Suppressor macrophage treated with lipopolysaccharide for 4 hours (primary cell): ENCODE data around the gene DET1.
"Not testable (repeated sequence)": the region's sequence is repeated elsewhere in the genome, so short reads cannot be mapped to it uniquely, and the experiment has no call there.

Source experiments
- DNase-seq: peaks from one replicate; pipeline ENCODE4 v3.0.0-alpha.2; 2020

The DET1 gene

DNA sequence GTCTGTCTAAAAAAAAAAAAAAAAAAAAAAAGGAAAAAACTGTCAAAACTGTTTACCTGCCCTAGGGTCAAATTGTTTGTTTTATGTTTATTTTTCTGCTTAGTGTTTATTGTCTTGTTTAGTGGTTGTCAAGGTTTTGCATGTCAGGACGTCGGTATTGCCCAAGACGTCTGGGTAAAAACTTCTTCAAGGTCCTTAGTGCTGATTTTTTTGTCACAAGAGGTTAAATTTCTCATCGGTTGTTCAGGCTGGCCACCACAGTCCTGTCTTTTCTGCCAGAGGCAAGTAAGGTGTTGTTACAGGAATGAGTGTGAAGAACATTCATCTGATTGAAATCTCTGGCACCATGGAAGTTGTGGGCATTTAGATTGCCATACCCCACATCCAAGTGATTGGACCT is 7.0 kb downstream of the DET1 start:
- no peak for DNase-seq

- DNase-seq = no peak
Observed at GRCh38 chr15:88538972-88539371, 7.5 kb downstream of the DET1 start.

GRCh38 chr15:88537591-88538317 is 8.7 kb downstream of the DET1 start:
- no peak for DNase-seq

DNA sequence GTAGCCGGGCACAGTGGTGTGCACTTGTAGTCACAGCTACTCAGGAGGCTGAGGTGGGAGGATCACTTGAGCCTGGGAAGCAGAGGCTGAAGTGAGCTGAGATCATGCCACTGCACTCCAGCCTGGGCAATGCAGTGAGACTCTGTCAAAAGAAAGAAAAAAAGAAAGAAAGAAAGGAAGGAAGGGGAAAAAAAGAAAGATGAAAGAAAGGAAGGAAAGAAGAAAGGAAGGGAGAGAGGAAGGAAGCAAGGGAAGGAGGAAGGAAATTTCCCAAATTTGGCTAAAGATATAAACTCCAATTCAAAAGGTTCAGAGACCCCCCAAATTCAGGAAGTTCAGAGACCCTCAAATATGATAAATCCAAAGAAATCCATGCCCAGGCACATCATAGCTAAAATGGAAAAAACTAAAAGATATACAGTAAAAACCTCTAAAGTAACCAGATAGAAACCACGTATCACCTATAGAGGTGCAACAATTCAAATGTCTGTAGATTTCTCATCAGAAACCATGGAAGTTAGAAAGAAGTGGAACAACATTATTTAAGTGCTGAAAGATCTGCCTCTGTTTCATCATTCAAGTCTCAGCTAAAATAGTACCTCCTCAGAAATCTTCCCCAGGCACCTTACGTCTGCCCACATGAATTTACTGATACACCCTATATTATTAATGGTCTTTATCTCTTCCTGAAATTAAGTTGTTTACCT is 10.7 kb downstream of the DET1 start:
- DNase-seq = no peak

GRCh38 chr15:88535100-88535499 is 11.4 kb downstream of the DET1 start:
- DNase-seq = no peak

DNA sequence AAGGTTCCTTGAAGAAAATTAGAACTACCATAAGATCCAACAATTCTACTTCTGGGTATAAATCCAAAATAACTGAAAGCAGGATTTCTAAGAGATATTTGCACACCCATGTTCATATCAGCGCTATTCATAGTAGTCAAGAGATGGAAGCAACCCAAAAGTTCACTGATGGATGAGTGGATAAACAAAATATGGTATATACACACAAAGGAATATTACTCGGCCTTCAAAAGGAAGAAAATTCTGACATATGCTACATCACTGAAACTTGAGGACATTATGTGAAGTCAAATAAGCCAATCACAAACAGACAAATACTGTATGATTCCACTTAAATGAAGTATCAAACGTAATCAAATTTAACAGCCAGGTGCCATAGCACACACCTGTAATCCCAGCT is 13.1 kb downstream of the DET1 start:
- no peak for DNase-seq

GRCh38 chr15:88529021-88529630 is 17.4 kb downstream of the DET1 start:
- DNase-seq = peak; percentile 30

DNA sequence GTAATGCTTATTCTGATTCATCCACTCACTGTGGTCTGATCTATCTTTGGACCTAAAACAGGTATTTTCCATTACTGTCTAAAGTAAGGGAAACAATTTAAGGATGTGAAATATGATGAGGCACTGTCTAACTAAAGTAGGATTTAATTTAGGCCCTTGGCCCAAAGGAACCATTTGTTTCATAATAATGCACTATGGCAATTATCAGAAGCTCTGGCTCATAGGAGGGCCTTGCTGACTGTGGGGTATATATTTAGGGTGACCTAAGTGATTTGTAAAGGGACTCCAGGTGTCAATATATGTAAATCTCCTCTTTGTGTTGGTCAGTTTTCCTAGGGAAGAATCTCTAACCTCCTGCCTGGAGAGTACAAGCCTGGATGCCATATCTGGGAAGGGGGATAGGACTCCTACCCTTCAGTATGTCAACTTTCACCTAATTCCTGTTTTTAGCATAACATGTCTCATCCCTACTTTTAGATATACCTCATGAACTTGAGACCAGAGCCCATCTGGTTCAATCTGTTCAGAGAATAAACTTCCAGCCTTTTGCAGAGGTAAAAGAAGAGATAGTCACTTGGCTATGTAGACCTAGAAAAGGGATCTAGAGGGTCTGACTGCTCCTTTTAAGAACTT is 20.1 kb downstream of the DET1 start:
- no peak for DNase-seq

DNA sequence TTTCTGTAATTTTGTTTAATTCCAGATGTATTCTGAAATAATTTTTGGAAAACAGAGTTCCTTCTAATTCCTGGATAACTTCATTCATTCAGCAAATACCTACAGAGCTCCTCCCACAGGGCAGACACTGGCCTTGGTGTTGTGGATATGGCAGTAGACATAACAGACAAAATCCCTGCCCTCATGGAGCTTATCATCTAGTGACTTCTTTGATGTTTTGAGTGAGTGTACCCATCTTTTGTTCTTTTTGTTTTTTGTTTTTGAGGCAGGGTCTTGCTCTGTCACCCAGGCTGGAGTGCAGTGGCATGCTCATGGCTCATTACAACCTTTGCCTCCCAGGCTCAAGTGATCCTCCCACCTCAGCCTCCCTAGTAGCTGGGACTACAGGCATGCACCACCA is 21.1 kb downstream of the DET1 start:
- DNase-seq = no peak

DNA sequence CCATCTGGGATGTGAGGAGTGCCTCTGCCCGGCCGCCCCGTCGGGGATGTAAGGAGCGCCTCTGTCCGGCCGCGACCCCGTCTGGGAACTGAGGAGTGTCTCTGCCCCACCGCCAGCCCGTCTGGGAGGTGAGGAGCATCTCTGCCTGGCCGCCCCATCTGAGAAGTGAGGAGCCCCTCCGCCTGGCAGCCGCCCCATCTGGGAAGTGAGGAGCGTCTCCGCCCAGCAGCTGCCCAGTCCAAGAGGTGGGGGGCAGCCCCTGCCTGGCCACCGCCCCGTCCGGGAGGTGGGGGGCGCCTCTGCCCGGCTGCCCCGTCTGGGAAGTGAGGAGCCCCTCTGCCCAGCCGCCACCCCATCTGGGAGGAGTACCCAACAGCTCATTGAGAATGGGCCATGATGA is 22.4 kb downstream of the DET1 start:
- DNase-seq = not testable (repeated sequence)

- no peak for DNase-seq
Observed at GRCh38 chr15:88518903-88519302, 27.6 kb downstream of the DET1 start.

DNA sequence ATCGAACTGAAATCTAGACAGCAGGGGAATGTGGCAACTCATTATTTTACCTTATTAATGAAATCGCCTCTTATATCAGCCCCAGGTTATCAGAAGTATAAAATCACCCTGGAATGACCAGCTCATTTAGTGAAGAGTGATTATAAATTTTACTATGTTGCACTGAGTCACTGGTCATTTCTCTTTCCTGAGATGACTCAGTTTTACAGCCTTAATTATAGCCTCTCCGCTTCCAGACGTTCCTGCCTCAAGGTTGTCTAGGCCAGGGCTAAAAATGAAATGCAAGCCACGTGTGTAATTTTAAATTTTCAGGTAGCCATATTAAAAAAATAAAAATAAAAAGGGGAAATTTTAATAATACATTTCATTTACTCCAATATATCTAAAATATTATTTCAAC is 33.3 kb downstream of the DET1 start:
- no peak for DNase-seq

DNA sequence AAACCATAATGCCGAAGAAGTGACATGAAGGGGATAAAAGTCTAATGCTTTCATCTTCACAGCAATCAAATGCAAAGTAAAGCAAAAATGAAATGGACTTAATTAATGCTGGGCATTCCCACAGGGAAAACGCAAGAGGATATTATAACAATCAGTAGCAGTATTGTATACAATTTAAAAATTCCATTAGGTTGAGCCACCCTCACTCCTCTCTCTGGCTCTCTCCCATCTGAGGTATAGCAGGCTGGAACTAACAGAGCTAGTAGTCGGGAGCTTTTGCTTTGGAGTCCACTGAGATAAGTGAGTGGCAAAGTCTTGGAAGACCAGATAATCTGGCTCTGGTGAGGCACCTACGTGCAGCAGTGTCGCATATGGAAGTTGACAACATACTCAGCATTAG is 33.9 kb downstream of the DET1 start:
- DNase-seq = no peak

GRCh38 chr15:88512078-88512477 is 34.4 kb downstream of the DET1 start:
- DNase-seq = no peak

DNA sequence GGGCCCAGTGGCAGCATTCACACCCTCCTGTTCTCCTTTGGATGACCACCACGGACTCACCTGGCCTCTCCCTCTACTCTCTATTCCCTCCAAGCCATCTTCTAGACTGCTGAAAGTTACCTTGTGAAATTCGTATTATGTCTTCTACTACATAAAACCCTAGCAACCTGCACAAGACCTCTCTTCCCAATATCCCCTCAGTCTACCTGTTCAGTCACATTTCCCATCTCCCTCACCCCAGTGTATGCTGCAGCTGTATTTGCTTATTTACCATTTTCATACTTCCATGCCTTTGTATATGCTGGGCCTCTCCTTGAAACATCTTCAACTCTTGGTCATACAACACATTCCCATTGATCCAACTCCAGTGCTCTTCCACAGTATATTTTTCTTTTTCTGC is 35.3 kb downstream of the DET1 start:
- DNase-seq = no peak

DNA sequence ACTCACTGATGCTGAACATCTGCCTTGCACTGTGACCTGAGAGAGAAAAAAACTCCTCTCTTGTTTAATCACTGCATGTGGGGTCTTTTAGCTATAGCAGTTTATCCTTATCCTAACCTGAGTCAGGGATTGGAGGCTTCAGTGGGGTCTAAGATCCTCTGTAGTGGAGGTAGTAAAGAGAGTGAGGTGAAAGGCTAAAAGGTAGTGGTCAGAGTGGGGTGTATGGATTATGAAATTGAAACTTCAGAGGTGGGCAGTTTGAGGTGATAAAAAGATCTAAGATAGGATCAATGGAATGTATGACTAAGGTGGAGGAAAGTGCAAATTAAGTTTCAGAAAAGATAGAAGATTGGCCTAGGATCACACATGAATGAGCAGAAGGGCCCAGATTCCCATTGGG is 36.5 kb downstream of the DET1 start:
- no peak for DNase-seq

DNA sequence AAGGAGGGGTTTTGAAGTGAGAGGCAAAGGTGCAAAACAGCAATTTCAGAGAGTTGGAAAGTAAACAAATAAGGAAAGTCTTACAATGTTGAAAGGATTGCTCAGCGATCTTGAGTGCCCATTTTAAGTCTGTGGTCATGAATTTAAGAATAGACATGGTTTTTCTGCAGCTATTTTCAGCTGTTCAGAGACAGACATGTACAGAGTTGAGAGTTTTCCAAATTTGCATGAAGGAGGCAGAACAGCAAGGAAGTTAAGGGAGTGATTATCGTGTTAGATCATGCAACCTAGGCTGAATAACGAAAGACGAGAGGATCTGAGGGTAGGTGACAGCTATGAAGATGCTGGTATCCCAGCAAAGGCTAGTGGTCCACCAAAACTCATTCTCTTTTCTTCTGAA is 37.2 kb downstream of the DET1 start:
- no peak for DNase-seq

GRCh38 chr15:88506628-88507027 is 39.9 kb downstream of the DET1 start:
- no peak for DNase-seq

DNA sequence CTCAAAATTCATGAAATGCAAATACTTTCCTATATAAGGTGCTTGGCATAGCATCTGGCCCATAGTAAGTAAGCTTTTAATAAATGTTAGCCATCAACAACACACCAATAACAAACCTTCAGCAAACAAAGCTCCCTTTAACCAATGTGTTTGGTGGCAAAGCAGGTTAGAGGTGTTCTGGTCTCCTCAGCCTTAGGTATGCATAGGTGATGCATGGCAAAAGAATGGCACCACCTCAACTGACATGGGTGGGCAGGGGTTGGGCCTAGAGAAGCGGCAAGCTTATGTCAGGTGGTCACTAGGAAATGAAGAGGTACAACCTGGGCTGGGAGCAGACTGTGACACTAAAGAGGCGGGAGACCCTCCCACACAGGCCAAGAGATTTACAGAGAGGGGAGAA is 40.8 kb downstream of the DET1 start:
- DNase-seq = no peak

GRCh38 chr15:88504445-88504844 is 42.0 kb downstream of the DET1 start:
- DNase-seq = no peak

DNA sequence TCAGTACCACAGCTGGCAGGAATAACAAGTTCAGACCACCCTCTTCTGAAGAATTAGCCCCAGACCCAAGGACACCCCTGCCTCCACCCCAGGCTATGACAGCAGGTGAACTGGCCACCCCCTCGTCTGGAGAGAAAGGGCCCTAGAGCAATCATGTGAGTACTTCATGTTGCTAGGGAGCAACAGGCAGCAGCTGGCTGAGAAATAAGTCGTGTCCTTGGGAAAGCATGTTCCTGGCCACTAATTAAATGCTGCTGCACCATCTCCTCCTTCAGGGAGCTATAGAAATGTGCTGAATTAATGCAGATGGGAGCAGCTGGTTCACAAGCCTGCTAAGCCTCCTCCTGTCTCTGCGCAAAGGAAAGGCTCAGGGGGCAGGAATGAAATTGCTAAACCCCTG is 47.5 kb downstream of the DET1 start:
- no peak for DNase-seq

- DNase-seq = no peak
Observed at GRCh38 chr15:88497109-88497765, 49.2 kb downstream of the DET1 start.

DNA sequence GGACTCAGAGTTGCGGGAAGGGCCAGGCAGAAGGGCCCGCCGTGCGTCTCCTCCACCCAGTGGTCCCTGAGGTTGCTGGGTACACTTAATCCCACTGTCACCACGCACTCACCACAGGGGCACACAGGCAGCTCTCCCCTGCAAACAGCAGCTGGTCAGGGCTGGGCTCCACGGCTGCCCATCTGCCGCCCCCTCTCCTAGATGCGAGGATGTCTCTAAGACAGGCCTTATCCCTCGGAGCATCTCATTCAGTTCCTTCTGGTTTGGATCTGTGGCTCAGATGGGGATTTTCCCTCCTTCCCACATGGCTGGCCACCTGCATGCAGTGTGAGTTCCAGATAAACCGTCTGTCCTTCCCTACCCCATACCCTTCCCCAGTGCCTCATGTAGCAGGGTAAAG is 52.6 kb downstream of the DET1 start:
- no peak for DNase-seq
